OCI-LY1 (cell line): ENCODE measurements around the gene NRSN2.

ENCODE experiments used
- EZH2 ChIP-seq: fragments of 200-600 bp; sonication (generic), shearing (Covaris generic); IDR thresholded peaks from 2 replicates; pipeline ENCODE4 v1.8.0; 2017; ENCODE audit warnings: borderline replicate concordance, mixed run types, mild to moderate bottlenecking, antibody characterized with exemption, low read length, moderate library complexity, mixed read lengths
- TF ChIP-seq, protein P1 (sequence below): fragments of 200-600 bp; sonication (generic), shearing (Covaris generic); IDR thresholded peaks from 2 replicates; pipeline ENCODE4 v1.5.1; 2017; ENCODE audit warnings: mild to moderate bottlenecking, antibody characterized with exemption, low read length, moderate library complexity, mixed read lengths

DNA sequence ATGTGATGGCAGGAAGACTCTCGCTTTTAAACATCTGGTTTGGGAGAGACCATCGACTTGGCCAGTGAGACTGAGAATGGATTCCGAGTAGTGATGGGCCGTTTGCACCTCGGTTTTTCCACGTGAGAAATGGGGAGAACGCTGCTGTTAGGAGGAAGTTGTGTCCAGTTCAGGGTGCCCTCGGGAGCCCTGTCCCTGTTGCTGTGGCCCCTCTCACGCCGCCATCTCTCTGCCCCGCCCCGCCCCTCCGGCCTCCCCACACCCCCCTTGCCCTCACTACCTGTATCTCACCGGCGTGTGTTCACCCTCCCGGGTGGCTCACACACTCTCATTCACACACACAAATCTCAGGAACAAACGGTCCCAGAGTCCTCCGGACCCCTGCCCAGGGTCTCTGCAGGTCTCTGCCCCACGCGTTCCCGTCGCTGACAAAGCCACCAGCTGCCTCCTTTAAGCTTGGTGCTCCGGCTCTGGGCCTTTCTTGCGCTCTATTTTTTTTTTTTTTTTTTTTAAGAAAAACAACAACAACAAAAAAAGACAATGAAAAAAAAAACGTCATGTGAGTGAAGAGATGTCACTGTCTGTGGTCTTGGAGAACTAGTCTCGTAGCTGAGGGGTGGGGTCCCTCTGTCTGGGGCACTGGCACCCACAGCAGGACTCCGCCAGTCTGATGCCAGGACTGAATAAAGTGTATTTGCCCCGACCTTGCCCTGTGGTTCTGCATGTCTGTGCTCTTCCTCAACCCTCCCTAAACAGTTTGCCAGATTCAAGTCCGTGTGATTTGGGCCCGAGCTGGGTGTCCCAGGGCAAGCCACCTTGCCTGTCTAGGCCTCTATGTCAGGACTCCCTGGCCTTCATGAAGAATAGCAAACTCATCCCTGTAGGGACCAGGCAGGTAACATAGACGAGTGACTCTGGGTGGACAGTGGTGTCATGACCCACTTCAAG lies 18.6 kb upstream of the NRSN2 start:
- TF ChIP-seq, protein P1, sequence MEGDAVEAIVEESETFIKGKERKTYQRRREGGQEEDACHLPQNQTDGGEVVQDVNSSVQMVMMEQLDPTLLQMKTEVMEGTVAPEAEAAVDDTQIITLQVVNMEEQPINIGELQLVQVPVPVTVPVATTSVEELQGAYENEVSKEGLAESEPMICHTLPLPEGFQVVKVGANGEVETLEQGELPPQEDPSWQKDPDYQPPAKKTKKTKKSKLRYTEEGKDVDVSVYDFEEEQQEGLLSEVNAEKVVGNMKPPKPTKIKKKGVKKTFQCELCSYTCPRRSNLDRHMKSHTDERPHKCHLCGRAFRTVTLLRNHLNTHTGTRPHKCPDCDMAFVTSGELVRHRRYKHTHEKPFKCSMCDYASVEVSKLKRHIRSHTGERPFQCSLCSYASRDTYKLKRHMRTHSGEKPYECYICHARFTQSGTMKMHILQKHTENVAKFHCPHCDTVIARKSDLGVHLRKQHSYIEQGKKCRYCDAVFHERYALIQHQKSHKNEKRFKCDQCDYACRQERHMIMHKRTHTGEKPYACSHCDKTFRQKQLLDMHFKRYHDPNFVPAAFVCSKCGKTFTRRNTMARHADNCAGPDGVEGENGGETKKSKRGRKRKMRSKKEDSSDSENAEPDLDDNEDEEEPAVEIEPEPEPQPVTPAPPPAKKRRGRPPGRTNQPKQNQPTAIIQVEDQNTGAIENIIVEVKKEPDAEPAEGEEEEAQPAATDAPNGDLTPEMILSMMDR: no peak
- no peak for TF ChIP-seq EZH2
